22Rv1 (cell line): Measurements from ENCODE around the gene ZNF227.

Experiments
- ZFX ChIP-seq: fragments of 450-650 bp; IDR thresholded peaks from 2 replicates; pipeline ENCODE4 v1.6.1; 2017; ENCODE audit warnings: antibody characterized with exemption, borderline replicate concordance
- TF ChIP-seq, protein P1 (sequence below): fragments of 450-650 bp; IDR thresholded peaks from 2 replicates; pipeline ENCODE4 v1.5.1; 2017; ENCODE audit warnings: mild to moderate bottlenecking

DNA sequence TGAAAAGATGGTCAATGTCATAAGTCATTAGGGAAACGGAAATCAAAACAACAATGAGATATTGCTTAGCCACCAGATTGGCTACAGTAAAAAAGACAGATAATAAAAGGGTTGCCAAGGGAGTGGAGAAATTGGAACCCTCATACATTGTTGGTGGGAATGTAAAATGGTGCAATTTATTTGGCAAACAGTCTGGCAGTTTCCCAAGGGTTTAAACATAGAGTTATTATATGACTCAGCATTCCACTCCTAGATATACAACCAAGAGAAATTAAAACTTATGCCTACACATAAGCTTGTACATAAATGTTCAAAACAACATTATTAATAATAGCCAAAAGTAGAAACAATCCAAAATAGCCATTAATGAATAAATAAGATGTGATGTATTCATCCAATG is 9.9 kb upstream of the ZNF227 start:
- TF ChIP-seq, protein P1, sequence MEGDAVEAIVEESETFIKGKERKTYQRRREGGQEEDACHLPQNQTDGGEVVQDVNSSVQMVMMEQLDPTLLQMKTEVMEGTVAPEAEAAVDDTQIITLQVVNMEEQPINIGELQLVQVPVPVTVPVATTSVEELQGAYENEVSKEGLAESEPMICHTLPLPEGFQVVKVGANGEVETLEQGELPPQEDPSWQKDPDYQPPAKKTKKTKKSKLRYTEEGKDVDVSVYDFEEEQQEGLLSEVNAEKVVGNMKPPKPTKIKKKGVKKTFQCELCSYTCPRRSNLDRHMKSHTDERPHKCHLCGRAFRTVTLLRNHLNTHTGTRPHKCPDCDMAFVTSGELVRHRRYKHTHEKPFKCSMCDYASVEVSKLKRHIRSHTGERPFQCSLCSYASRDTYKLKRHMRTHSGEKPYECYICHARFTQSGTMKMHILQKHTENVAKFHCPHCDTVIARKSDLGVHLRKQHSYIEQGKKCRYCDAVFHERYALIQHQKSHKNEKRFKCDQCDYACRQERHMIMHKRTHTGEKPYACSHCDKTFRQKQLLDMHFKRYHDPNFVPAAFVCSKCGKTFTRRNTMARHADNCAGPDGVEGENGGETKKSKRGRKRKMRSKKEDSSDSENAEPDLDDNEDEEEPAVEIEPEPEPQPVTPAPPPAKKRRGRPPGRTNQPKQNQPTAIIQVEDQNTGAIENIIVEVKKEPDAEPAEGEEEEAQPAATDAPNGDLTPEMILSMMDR, result no peak
- TF ChIP-seq ZFX, result no peak
